Measurements from ENCODE around the gene CRIM1.

DNA sequence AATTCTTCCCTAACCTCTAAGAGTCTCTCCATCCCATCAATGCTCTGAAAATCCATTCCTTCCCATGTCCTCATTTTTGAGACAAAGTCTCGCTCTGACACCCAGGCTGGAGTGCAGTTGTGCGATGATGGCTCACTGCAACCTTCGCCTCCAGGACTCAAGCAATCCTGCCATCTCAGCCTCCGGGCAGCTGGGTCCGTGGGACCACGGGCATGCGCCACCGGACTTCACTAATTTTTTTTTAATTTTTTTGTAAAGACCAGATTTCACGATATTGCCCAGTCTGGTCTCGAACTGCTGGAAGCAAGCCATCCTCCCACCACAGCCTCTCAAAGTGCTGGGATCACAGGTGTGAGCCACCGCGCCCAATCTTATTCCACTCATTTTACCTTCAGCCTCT is 240.8 kb downstream of the CRIM1 start:
- TF ChIP-seq, protein P1, sequence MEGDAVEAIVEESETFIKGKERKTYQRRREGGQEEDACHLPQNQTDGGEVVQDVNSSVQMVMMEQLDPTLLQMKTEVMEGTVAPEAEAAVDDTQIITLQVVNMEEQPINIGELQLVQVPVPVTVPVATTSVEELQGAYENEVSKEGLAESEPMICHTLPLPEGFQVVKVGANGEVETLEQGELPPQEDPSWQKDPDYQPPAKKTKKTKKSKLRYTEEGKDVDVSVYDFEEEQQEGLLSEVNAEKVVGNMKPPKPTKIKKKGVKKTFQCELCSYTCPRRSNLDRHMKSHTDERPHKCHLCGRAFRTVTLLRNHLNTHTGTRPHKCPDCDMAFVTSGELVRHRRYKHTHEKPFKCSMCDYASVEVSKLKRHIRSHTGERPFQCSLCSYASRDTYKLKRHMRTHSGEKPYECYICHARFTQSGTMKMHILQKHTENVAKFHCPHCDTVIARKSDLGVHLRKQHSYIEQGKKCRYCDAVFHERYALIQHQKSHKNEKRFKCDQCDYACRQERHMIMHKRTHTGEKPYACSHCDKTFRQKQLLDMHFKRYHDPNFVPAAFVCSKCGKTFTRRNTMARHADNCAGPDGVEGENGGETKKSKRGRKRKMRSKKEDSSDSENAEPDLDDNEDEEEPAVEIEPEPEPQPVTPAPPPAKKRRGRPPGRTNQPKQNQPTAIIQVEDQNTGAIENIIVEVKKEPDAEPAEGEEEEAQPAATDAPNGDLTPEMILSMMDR (conservative IDR thresholded peaks at IDR 0.05 in 1 of 2, IDR thresholded peaks at IDR 0.05 in 1 of 2; ENCODE audit: low read depth in 1 of 2, low read length in 2 of 2), result no peak
- TF ChIP-seq EZH2 (IDR thresholded peaks at IDR 0.05; ENCODE audit: low read length, missing control alignments), result no peak

Data from fibroblast of lung (primary cell).